Liver (tissue), 9 donors: ENCODE data around the gene CDKN1A. TPM values are rescaled to one million over a fixed set of nuclear protein-coding genes. Genes with fewer than 3 reads are reported as not detected.

Experiments used
- DNase-seq: peaks from one replicate; pipeline ENCODE4 v3.0.0-alpha.2; 2017; ENCODE audit warnings: low spot score
- H3K27ac ChIP-seq, 2 donors: one replicate each; pipeline ENCODE4 v1.7.0; 2013; ENCODE audit warnings: inconsistent platforms in 2 of 2, low read length in 2 of 2, control low read depth in 1 of 2, low read depth in 1 of 2, mild to moderate bottlenecking in 1 of 2
- H3K27me3 ChIP-seq, 4 donors: one replicate each; pipeline versions ENCODE4 v1.6.1 to v1.7.0; 2013; ENCODE audit warnings: low read length in 3 of 4, inconsistent platforms in 1 of 4, mild to moderate bottlenecking in 1 of 4, moderate library complexity in 1 of 4; ENCODE audit not compliant: control insufficient read depth in 4 of 4, insufficient read depth in 4 of 4
- H3K36me3 ChIP-seq, 4 donors: one replicate each; pipeline versions ENCODE4 v1.6.1 to v1.7.0; 2013; ENCODE audit warnings: low read length in 3 of 4, mild to moderate bottlenecking in 3 of 4, low read depth in 1 of 4, moderate library complexity in 1 of 4; ENCODE audit not compliant: control insufficient read depth in 4 of 4, insufficient read depth in 3 of 4
- H3K4me1 ChIP-seq, 4 donors: one replicate each; pipeline versions ENCODE4 v1.6.1 to v1.7.0; 2013; ENCODE audit warnings: low read length in 3 of 4, mild to moderate bottlenecking in 3 of 4, moderate library complexity in 1 of 4; ENCODE audit not compliant: control insufficient read depth in 4 of 4, insufficient read depth in 4 of 4
- H3K4me3 ChIP-seq, 3 donors: one replicate each; pipeline versions ENCODE4 v1.6.1 to v1.7.0; 2013; ENCODE audit warnings: low read length in 3 of 3, control low read depth in 1 of 3, low read depth in 1 of 3, mild to moderate bottlenecking in 1 of 3
- H3K9ac ChIP-seq, 2 donors: one replicate each; pipeline ENCODE4 v1.7.0; 2013; ENCODE audit warnings: low read length in 2 of 2, mild to moderate bottlenecking in 2 of 2, moderate library complexity in 2 of 2, control low read depth in 1 of 2, low read depth in 1 of 2
- H3K9me3 ChIP-seq, 4 donors: one replicate each; pipeline versions ENCODE4 v1.6.1 to v1.7.0; 2013; ENCODE audit warnings: low read length in 3 of 4; ENCODE audit not compliant: control insufficient read depth in 4 of 4
- ATF3 ChIP-seq: IDR thresholded peaks from 2 replicates; pipeline ENCODE4 v1.6.1; 2016; ENCODE audit warnings: antibody characterized with exemption
- CTCF ChIP-seq: fragments of 150-350 bp; IDR thresholded peaks from 2 replicates; pipeline ENCODE4 v1.5.1; 2017; ENCODE audit warnings: improper control_type of control experiment, low read depth, low read length; ENCODE audit not compliant: missing input control
- EGR1 ChIP-seq, 2 donors: IDR thresholded peaks; 2 replicates each; pipeline ENCODE4 v1.6.1; 2016 to 2018; ENCODE audit warnings: antibody characterized with exemption in 2 of 2, low read depth in 2 of 2
- FOXA1 ChIP-seq: IDR thresholded peaks from 2 replicates; pipeline ENCODE4 v1.6.1; 2016; ENCODE audit warnings: antibody characterized with exemption
- FOXA2 ChIP-seq: IDR thresholded peaks from 2 replicates; pipeline ENCODE4 v1.6.1; 2016; ENCODE audit warnings: antibody characterized with exemption
- GABPA ChIP-seq, 2 donors: IDR thresholded peaks in 1 of 2; conservative IDR thresholded peaks in 1 of 2; 2 replicates each; pipeline ENCODE4 v1.6.1; 2016; ENCODE audit warnings: antibody characterized with exemption in 2 of 2, mild to moderate bottlenecking in 1 of 2, moderate library complexity in 1 of 2
- HNF4A ChIP-seq, 2 donors: conservative IDR thresholded peaks; 2 replicates each; pipeline ENCODE4 v1.6.1; 2016; ENCODE audit warnings: antibody characterized with exemption in 2 of 2, mild to moderate bottlenecking in 2 of 2
- HNF4G ChIP-seq: IDR thresholded peaks from 2 replicates; pipeline ENCODE4 v1.6.1; 2016; ENCODE audit warnings: antibody characterized with exemption
- JUND ChIP-seq, 2 donors: IDR thresholded peaks; 2 replicates each; pipeline ENCODE4 v1.6.1; 2016; ENCODE audit warnings: antibody characterized with exemption in 2 of 2
- NR2F2 ChIP-seq: IDR thresholded peaks from 2 replicates; pipeline ENCODE4 v1.6.1; 2016; ENCODE audit warnings: antibody characterized with exemption
- RAD21 ChIP-seq, 2 donors: IDR thresholded peaks; 2 replicates each; pipeline ENCODE4 v1.6.1; 2016; ENCODE audit warnings: antibody characterized with exemption in 2 of 2, mild to moderate bottlenecking in 2 of 2
- REST ChIP-seq: IDR thresholded peaks from 2 replicates; pipeline ENCODE4 v1.6.1; 2016; ENCODE audit warnings: antibody characterized with exemption, mild to moderate bottlenecking
- SP1 ChIP-seq: IDR thresholded peaks from 2 replicates; pipeline ENCODE4 v1.6.1; 2018; ENCODE audit warnings: antibody characterized with exemption, mild to moderate bottlenecking
- TAF1 ChIP-seq: conservative IDR thresholded peaks from 2 replicates; pipeline ENCODE4 v1.6.1; 2016; ENCODE audit warnings: antibody characterized with exemption, mild to moderate bottlenecking
- YY1 ChIP-seq: IDR thresholded peaks from 2 replicates; pipeline ENCODE4 v1.6.1; 2016; ENCODE audit warnings: antibody characterized with exemption, mild to moderate bottlenecking
- ZBTB33 ChIP-seq: IDR thresholded peaks from 2 replicates; pipeline ENCODE4 v1.6.1; 2016; ENCODE audit warnings: antibody characterized with exemption
- WGBS: extraction: QIAGEN DNeasy Blood & Tissue Kit; methylation state at CpG from one replicate; pipeline ENCODE4 v1.1.7; 2013; 5-methylcytosine and 5-hydroxymethylcytosine counted together
- polyA plus RNA-seq, 2 donors: library from polyadenylated mRNA; stranded (reverse) in 1 of 2; unstranded in 1 of 2; fragments of 200-250 nt in 1 of 2; fragments of >200 nt in 1 of 2; fragmentation: Nextera tagmentation in 1 of 2; extraction: Ambion mirVana in 1 of 2; gene quantifications; one replicate each; pipeline versions ENCODE4 v1.2.1 to v1.2.3, GENCODE V29; 2013 to 2015
- total RNA-seq, 2 donors: library from RNA; depleted of rRNA; stranded (reverse); fragments of >200 nt; gene quantifications; one replicate each; pipeline ENCODE4 v1.2.3, GENCODE V29; 2014
- donor health status: healthy.
- donor health status: healthy.
- donor health status: healthy.
- donor health status: healthy.
- donor health status: healthy.

The CDKN1A gene
- total and polyA plus RNA-seq, 4 donors, result 3.2 to 41.7 (median 20.5) TPM

- TF ChIP-seq GABPA (IDR thresholded peaks at IDR 0.05 in 1 of 2, conservative IDR thresholded peaks at IDR 0.05 in 1 of 2), result no peak
- TF ChIP-seq EGR1 (IDR thresholded peaks at IDR 0.05; ENCODE audit: low read depth in 2 of 2), result no peak
- no peak for TF ChIP-seq JUND (IDR thresholded peaks at IDR 0.05)
- TF ChIP-seq REST, result no peak
- no peak for TF ChIP-seq HNF4G
- no peak for TF ChIP-seq TAF1
- no peak for TF ChIP-seq HNF4A (conservative IDR thresholded peaks at IDR 0.05)
Measured at GRCh38 chr6:36706339-36706738, 27.8 kb downstream of the CDKN1A start (continued).

GRCh38 chr6:36712816-36713215 is 34.3 kb downstream of the CDKN1A start:
- no peaks in the 10 kb centered on the region for H3K4me1 ChIP-seq
- TF ChIP-seq YY1 (no peak), FOXA1 (no peak), ZBTB33 (no peak), NR2F2 (no peak), REST (no peak), CTCF (no peak), TAF1 (no peak), JUND (IDR thresholded peaks at IDR 0.05) (no peak), FOXA2 (no peak), EGR1 (IDR thresholded peaks at IDR 0.05; ENCODE audit: low read depth in 2 of 2) (no peak), SP1 (no peak), ATF3 (no peak), HNF4G (no peak), RAD21 (IDR thresholded peaks at IDR 0.05) (no peak)
- 91% methylated on average over 4 of the region's 4 CpGs for WGBS
- H3K9me3 ChIP-seq, result no peaks in the 10 kb centered on the region
- H3K36me3 ChIP-seq, result no peaks in the 10 kb centered on the region
- no peak overlapping the region for H3K27ac ChIP-seq
- H3K4me3 ChIP-seq, result no peak overlapping the region
- H3K27me3 ChIP-seq, result no peaks in the 10 kb centered on the region
- no peak for DNase-seq
- no peak overlapping the region for H3K9ac ChIP-seq
